Suprapubic skin (tissue), 4 donors: ENCODE results near the gene CD99L2.

Source experiments
- CTCF ChIP-seq, 2 donors: fragments of 200-600 bp in 1 of 2; fragments of 450-650 bp in 1 of 2; sonication (generic) in 1 of 2; IDR thresholded peaks; one replicate each; pipeline ENCODE4 v1.5.1; 2016 to 2019; ENCODE audit warnings: antibody characterized with exemption in 2 of 2, mild to moderate bottlenecking in 1 of 2, moderate library complexity in 1 of 2
- EP300 ChIP-seq: sonication (generic); formaldehyde crosslinking; IDR thresholded peaks from one replicate; pipeline ENCODE4 v1.6.1; 2017; ENCODE audit warnings: antibody characterized with exemption
- POLR2A ChIP-seq, 2 donors: fragments of 450-650 bp; IDR thresholded peaks; one replicate each; pipeline ENCODE4 v1.6.1; 2017; ENCODE audit warnings: antibody characterized with exemption in 2 of 2, mild to moderate bottlenecking in 2 of 2, moderate library complexity in 2 of 2
- POLR2AphosphoS5 ChIP-seq, 3 donors: sonication (generic); formaldehyde crosslinking; IDR thresholded peaks; one replicate each; pipeline ENCODE4 v1.6.1; 2017; ENCODE audit warnings: antibody characterized with exemption in 3 of 3

DNA sequence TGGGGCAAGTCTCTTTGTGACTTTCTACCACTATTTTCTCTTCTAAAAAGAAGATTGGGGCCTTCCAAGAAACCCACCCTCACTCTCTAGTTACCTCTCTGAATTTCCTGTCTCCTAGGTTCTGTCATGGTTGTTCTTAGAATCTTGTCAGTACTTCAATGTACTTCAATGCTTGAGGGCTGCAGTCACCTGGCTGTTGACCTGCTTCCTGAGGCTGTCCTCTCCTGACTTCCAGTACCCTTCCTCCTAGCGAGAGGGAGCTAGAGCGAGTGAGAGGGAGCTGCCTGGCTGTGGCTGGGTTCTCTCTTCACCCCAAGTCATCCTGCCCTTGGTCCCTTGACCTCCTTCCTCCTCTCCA is 17.7 kb downstream of the CD99L2 start:
- TF ChIP-seq POLR2A (IDR thresholded peaks at IDR 0.05) (no peak), CTCF (IDR thresholded peaks at IDR 0.05) (no peak), EP300 (no peak), POLR2AphosphoS5 (IDR thresholded peaks at IDR 0.05) (no peak)
